Superior temporal gyrus (tissue), 1 donor: ENCODE data around the gene EVC.
A peak's percentile ranks its signal among the peaks of the same experiment; 100 is the strongest.
"Not testable (repeated sequence)": the region's sequence is repeated elsewhere in the genome, so short reads cannot be mapped to it uniquely, and the experiment has no call there.

Source experiments
- DNase-seq: peaks from one replicate; pipeline ENCODE4 v3.0.0-alpha.2; 2016; ENCODE audit errors: extremely low spot score

Gene EVC

GRCh38 chr4:5842456-5842855, 131.5 kb downstream of the EVC start:
- no peak for DNase-seq

GRCh38 chr4:5843573-5844530, 132.9 kb downstream of the EVC start:
- DNase-seq: no peak

GRCh38 chr4:5845035-5845905, 134.3 kb downstream of the EVC start:
- peak; percentile 62 for DNase-seq

GRCh38 chr4:5851637-5852301, 140.8 kb downstream of the EVC start:
- no peak for DNase-seq

GRCh38 chr4:5852523-5853202, 141.7 kb downstream of the EVC start:
- DNase-seq: no peak

- DNase-seq: no peak
These were observed 143.9 kb downstream of the EVC start for GRCh38 chr4:5854929-5855328.

- DNase-seq: not testable (repeated sequence)
These were observed 145.4 kb downstream of the EVC start for GRCh38 chr4:5856362-5856761.

GRCh38 chr4:5857199-5857598, 146.2 kb downstream of the EVC start:
- DNase-seq: no peak

GRCh38 chr4:5858020-5858769, 147.2 kb downstream of the EVC start:
- DNase-seq: peak; percentile 47

- DNase-seq: no peak
These were observed 152.6 kb downstream of the EVC start for GRCh38 chr4:5863461-5864113.
